Left ventricle myocardium superior (tissue), 1 donor: ENCODE measurements around the gene DENND2C. TPM values are rescaled to one million over a fixed set of nuclear protein-coding genes. Genes with fewer than 3 reads are reported as not detected.
"Not testable (repeated sequence)": the region's sequence is repeated elsewhere in the genome, so short reads cannot be mapped to it uniquely, and the experiment has no call there.

ENCODE experiments used
- ATAC-seq: fragments of 200-7000 bp; cut with Tn5 transposase; one replicate; pipeline ENCODE4 v1.9.1; 2020; ENCODE audit warnings: mild to moderate bottlenecking, moderate library complexity
- DNase-seq: peaks from one replicate; pipeline ENCODE4 v3.0.0-alpha.2; 2020
- intact Hi-C: fragments of 100-400 bp; cut with micrococcal nuclease; formaldehyde crosslinking; loops from one replicate; pipeline ENCODE4 v1.11.0; 2022
- total RNA-seq: library from RNA; stranded (reverse); fragmentation: NEBNext Ultra II Directional; extraction: Animal tissue kit (Norgen Biotek cat#: 25700); gene quantifications from one replicate; pipeline ENCODE4 v1.2.1, GENCODE V29; 2021
- donor health status: DM: no; HTN: yes; CAD: no; lungs with severe emphysema.

Gene DENND2C
- total RNA-seq, 1 donor from 2014 or later = 4.2 TPM

DNA sequence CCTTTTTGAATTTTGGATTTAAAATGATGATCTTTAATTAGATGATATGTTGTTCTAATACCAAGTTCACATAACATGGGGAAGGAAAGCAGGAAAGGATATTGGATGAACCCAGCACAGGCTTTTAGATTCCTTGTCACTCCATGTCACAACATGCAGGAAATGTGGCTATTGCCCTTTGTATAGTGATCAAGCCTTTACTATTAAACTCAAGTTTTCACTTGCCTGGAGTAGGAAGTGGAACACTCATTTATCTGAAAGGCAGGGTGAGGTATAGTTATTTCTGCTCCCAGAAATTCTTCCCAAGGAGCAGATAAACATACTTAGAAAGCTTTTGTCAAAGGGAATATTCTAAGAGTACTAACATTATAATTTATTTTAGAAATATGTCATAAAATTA, 51.2 kb downstream of the DENND2C start:
- ATAC-seq = no peak
- intact Hi-C loops = no loop called here

DNA sequence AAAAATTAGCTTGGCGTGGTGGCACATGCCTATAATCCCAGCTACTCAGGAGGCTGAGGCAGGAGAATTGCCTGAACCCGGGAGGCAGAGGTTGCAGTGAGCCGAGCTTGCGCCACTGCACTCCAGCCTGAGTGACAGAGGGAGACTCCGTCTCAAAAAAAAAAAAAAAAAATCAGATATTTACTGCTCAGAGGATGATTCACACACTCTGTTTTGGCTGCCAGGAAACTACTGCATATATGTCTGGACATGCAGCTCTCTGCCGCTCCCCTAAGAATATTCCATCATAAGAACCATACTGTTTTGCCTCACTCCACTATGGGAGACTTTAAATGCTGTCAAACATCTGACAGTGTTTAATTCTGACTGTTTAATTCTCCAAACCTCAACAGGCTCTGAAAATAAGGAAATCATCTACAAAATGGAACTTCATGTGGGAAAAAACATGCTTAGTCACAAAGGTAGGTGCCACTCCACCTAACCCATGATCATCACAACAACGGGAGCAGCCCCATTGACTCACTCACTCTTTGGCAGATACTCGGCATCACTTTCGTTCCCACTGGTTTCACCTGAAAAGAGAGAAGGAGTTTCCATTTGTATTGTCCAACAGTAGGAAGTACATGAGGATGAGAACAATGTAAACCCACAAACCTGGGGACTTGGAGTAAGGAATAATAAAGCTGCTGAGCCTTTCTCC, 59.2 kb downstream of the DENND2C start:
- intact Hi-C loops = no loop called here
- DNase-seq (no peak), ATAC-seq (no peak)

More for the DNA sequence above, 51.2 kb downstream of the DENND2C start:
- no peak for DNase-seq

DNA sequence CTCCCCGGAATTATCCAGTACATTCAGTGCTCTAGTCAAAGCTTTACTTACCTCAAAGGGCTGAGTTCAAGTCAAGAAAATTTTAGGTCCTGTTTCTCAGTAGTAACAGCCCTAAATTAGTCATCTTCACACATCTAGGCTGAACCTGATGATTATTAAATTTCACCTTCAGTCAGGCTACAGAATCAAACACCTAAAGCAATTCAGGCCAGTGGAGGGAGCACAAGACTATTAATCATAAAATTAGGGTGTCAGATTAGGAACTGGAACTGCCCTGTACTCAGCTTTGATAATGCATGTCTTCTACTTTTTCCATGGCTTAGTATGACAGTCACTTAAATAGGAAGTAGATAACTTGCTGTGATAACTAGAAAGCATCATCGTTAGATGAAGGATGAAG, 60.0 kb downstream of the DENND2C start:
- ATAC-seq (no peak), DNase-seq (no peak)
- intact Hi-C loops = no loop called here

- DNase-seq (no peak), ATAC-seq (no peak)
- intact Hi-C loops = no loop called here
These were observed 60.8 kb downstream of the DENND2C start for GRCh38 chr1:114609026-114609425.

GRCh38 chr1:114607223-114607622, 62.6 kb downstream of the DENND2C start:
- intact Hi-C loops = no loop called here
- no peak for DNase-seq
- ATAC-seq = no peak

GRCh38 chr1:114597949-114598348, 71.9 kb downstream of the DENND2C start:
- ATAC-seq (no peak), DNase-seq (no peak)
- intact Hi-C loops = no loop called here

- intact Hi-C loops = no loop called here
- DNase-seq (no peak), ATAC-seq (no peak)
These were observed 74.2 kb downstream of the DENND2C start for GRCh38 chr1:114595602-114596001.

DNA sequence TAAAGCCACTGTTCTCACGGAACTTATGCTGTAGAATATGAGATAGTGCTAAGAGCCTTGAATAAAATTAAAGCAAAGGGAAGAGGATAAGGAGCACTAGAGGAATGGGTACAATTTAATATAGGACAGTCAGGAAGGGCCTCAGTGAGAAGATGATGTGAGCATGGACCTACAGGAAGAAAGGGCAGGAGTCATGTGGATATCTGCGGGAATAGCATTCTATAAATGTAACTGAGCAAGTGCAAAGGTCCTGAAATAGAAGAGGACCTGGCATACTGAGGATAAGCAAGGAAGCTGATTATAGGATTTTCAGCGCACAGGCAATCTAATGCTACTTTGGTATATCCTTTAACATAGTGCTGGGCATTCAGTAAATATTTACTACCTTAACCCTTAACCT, 75.8 kb downstream of the DENND2C start:
- no peak for DNase-seq
- ATAC-seq = peak; percentile 74
- intact Hi-C loops = no loop called here

GRCh38 chr1:114589122-114589521, 80.7 kb downstream of the DENND2C start:
- peak; percentile 46 for ATAC-seq
- intact Hi-C loops = no loop called here
- DNase-seq = no peak

DNA sequence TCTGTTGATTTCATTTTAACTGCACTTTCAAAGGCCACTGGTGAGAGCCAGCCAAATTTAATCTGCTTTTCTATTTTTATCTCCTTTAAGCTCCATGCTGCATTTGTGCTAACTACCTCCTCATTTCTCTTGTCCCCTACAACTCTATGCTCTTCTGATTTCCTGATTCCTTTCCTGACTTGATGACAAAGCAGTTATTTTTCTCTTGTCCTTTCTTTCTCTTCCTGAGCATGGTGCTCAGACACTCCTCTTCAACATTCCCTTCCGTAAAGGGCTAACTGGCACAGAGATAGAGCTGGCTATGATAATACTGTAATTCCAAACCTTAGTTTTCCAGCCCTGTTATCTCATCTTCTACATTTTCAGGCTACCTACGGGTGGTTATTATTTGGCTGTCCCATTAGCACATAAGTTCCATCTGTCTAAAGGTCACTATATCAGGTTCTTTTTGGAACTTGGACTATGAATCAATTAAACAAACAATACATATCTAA, 81.6 kb downstream of the DENND2C start:
- intact Hi-C loops = no loop called here
- peak; percentile 81 for ATAC-seq
- DNase-seq = no peak

DNA sequence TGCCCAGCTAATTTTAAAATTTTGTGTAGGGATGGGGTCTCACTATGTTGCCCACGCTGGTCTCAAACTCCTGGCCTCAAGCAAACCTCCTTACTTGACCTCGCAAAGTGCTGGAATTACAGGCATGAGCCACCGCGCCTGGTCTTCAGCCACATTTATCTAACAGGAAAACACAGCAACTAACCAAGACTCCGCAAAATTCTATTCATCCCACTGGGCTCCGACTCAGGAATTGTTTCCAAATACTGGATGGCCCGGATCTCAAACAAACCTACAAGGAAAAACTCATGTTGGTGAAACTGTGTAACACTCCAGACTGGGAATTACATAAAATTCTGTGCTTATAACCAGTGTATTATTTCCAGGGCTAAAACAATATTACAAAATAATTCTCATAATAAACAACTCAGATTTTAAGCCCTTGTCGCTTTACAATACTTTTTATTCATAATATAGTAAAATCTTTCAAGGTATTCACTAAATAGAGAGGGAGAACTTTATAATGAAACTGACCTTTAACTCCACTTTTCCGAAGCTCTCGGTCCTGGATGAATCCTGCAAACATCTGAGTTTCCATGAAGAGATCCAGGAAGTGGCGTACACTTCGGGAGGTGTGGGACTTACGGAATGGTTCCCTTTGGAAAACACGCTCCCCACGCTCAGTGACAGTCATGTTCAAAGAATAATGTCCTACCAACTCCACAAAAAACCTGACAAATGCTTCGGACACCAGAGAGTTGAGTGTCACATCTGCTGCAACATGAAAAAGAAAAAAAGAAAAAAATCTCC, 82.5 kb downstream of the DENND2C start:
- DNase-seq (no peak), ATAC-seq (no peak)
- intact Hi-C loops = no loop called here

- intact Hi-C loops = no loop called here
- ATAC-seq (no peak), DNase-seq (no peak)
These were observed 83.3 kb downstream of the DENND2C start for GRCh38 chr1:114586513-114587047.

DNA sequence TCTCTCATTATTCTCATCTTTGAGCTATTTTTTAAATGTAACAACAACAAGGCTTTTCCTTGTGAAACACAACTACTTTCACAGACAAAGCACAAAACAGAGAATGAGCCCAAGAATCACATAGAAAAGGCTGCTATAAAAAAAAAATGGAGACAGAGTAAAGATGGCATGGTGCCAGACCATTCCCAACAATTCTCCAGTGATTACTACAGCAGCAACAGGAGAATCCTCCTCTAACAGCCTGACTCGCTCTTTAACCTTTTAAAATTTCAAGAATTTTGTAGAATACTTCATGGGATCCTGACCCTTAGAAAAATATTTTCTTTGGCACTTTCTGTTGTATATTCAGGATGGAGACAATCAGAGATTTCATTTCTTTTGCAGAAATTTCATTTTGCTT, 84.6 kb downstream of the DENND2C start:
- no peak for ATAC-seq
- intact Hi-C loops = no loop called here
- no peak for DNase-seq

DNA sequence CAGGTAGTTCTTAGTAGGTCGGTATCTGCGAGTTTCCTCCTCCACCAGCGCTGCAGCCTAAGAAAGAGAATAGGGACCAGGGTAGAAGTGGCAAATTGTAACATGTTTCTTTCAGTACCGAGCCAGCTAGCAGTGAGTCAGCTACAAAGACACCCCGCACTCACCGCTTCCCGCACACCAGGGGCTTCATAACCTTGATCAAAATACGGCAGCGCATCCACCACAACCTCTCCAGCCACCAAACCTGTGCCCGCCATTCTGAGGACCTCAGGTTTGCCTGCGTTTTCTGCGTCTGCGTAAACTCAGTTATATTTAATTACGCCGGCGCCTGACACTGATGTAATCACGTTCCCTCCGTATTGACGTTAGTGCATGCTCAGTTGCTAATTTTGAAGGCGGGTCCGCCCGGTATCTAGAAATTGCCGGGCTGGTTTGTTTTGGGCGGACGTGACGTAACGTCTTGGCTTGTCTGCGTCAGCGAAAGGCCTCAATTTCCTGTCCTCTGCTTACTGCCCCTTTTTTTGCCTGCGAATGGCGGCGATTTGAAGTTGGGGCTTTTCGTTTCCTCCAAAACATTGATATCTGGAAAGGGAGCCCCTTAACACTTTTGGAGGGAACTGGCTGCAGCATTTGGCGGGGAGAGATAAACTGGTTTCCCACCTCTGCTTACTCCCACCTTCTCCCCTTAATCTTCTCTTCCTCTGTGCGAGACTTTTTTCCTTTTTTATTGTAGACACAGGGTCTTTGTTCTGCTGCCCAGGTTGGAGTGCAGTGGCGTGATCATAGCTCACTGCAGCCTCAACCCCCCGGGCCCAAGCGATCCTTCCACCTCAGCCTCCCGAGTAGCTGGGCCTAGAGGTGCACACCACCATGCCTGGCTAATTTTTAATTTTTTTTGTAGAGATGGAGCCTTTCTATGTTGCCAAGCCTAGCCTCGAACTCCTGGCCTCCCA, 88.2 kb downstream of the DENND2C start, which contains the start of gene BCAS2:
TSS of gene BCAS2 (minus strand) at position 281 of the 953 bp plus-strand sequence. CDS start at position 257, 24 bp downstream.
- peak; percentile 95 for DNase-seq
- peak; percentile 99 for ATAC-seq
- intact Hi-C loops = no loop called here

GRCh38 chr1:114574365-114574764, 95.5 kb downstream of the DENND2C start:
- intact Hi-C loops = no loop called here
- ATAC-seq (no peak), DNase-seq (no peak)

- ATAC-seq (no peak), DNase-seq (no peak)
- intact Hi-C loops = no loop called here
These were observed 105.7 kb downstream of the DENND2C start for GRCh38 chr1:114564141-114564540.

GRCh38 chr1:114562978-114563510, 106.8 kb downstream of the DENND2C start:
- DNase-seq, intact Hi-C loops, ATAC-seq: not testable (repeated sequence)

- ATAC-seq (no peak), DNase-seq (no peak)
- intact Hi-C loops = no loop called here
These were observed 108.5 kb downstream of the DENND2C start for GRCh38 chr1:114561333-114561732.

DNA sequence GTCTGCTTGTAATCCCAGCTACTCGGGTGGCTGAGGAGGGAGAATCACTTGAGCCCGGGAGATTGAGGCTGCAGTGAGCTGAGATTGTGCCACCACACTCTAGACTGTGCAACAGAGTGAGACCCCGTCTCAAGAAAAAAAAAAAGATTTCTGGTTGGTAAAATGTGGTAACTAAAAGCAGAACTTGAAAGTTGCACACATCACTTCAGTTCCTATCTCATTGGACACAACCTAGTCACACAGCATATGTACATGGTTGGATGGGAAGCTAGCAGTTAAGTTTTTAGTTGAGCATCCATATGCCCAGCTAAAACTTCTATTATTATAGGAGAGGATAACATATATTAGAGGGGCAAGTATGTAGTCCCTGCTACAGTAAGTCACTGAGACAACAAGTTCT, 110.5 kb downstream of the DENND2C start:
- DNase-seq = no peak
- intact Hi-C loops = no loop called here
- ATAC-seq = no peak
